Esophagus squamous epithelium (tissue), 4 donors: ENCODE data around the gene ARFIP1.

Experiments used
- POLR2A ChIP-seq, 4 donors: fragments of 450-650 bp; IDR thresholded peaks; one replicate each; pipeline ENCODE4 v1.6.1; 2017; ENCODE audit warnings: antibody characterized with exemption in 4 of 4, mild to moderate bottlenecking in 4 of 4, moderate library complexity in 3 of 4
- TF ChIP-seq, protein P1 (sequence below), 6 experiments: fragments of 450-650 bp in 4 of 6; fragments of 200-600 bp in 2 of 6; sonication (generic) in 2 of 6; IDR thresholded peaks; one replicate each; pipeline ENCODE4 v1.5.1; 2016 to 2019; ENCODE audit warnings: antibody characterized with exemption in 6 of 6, mild to moderate bottlenecking in 4 of 6, moderate library complexity in 4 of 6

DNA sequence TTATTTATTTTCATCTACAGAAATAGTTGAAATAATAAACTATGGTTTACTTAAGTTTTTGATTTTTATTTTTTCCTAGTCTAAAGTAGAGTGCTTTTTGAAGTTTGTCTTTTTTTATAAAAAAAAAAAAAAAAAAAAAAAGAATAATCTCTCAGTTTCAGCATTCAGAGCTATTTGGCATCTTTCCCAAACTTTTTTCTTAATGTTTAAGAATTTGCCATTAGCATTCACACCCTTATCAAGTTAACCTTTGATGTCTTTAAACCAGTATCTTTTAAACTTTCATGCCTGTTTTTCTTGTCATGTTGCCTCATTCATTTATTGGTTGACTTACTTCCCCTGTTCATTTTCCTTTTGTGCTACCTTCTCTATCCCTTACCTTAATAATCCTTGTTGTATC lies 95.5 kb downstream of the ARFIP1 start:
- TF ChIP-seq, protein P1, sequence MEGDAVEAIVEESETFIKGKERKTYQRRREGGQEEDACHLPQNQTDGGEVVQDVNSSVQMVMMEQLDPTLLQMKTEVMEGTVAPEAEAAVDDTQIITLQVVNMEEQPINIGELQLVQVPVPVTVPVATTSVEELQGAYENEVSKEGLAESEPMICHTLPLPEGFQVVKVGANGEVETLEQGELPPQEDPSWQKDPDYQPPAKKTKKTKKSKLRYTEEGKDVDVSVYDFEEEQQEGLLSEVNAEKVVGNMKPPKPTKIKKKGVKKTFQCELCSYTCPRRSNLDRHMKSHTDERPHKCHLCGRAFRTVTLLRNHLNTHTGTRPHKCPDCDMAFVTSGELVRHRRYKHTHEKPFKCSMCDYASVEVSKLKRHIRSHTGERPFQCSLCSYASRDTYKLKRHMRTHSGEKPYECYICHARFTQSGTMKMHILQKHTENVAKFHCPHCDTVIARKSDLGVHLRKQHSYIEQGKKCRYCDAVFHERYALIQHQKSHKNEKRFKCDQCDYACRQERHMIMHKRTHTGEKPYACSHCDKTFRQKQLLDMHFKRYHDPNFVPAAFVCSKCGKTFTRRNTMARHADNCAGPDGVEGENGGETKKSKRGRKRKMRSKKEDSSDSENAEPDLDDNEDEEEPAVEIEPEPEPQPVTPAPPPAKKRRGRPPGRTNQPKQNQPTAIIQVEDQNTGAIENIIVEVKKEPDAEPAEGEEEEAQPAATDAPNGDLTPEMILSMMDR (IDR thresholded peaks at IDR 0.05) = no peak
- no peak for TF ChIP-seq POLR2A (IDR thresholded peaks at IDR 0.05)
